NCI-H1930 (cell line): ENCODE results near the gene MMAA.
A peak's percentile ranks its signal among the peaks of the same experiment; 100 is the strongest.
"Not testable (repeated sequence)": the region's sequence is repeated elsewhere in the genome, so short reads cannot be mapped to it uniquely, and the experiment has no call there.

Source experiments
- DNase-seq, 2 experiments: peaks; one replicate each; lab custom pipeline; 2025; lab: John Stamatoyannopoulos, UW

The MMAA gene

GRCh38 chr4:145618932-145619638 is at the start of gene MMAA:
TSS of gene MMAA (plus strand) at chr4:145619385. CDS start at chr4:145639140, 19,755 bp downstream.
- peak; percentile 88 to 90 for DNase-seq

- DNase-seq = not testable (repeated sequence)
These were observed 44.6 kb upstream of the MMAA start for GRCh38 chr4:145574546-145574945.

GRCh38 chr4:145580906-145581305 is 38.3 kb upstream of the MMAA start:
- no peak for DNase-seq

- DNase-seq = no peak
These were observed 35.8 kb upstream of the MMAA start for GRCh38 chr4:145583191-145584055.

DNA sequence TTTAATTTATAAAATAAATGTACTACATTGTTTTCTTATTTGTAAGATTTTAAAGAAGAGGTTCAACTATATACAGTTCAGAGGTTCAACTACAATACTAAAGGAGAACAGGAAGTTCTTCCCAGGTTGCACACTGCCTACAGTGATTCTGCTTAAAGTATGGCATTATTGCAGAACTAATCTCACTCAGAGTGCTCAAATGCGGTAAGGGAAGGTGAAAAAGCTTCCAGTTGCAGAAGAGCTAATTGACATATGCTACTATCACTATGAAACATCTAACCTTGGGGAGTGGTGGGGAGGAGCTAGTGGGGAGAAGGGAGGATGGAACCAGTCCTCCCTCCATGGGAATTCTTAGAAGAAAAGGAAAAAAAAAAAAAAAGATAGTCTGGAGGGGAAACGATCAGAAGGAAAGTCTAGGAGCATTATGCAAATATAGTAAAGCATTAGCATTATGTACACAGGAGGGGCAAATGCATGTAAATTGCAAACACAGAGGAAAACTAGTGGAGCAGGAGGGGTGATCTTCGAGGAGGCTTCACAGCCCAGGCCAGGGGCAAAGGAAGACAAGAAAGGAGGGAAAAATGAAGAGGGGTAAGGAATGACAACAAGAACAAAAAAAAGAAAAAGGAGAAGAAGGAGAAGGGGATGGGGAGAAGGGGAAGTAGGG is 32.0 kb upstream of the MMAA start:
- DNase-seq = no peak

- not testable (repeated sequence) for DNase-seq
These were observed 29.8 kb upstream of the MMAA start for GRCh38 chr4:145589381-145589780.

GRCh38 chr4:145589916-145590702 is 29.1 kb upstream of the MMAA start:
- no peak for DNase-seq

- no peak for DNase-seq
These were observed 16.9 kb upstream of the MMAA start for GRCh38 chr4:145602129-145602760.

- DNase-seq = no peak
These were observed 13.2 kb upstream of the MMAA start for GRCh38 chr4:145605941-145606340.

DNA sequence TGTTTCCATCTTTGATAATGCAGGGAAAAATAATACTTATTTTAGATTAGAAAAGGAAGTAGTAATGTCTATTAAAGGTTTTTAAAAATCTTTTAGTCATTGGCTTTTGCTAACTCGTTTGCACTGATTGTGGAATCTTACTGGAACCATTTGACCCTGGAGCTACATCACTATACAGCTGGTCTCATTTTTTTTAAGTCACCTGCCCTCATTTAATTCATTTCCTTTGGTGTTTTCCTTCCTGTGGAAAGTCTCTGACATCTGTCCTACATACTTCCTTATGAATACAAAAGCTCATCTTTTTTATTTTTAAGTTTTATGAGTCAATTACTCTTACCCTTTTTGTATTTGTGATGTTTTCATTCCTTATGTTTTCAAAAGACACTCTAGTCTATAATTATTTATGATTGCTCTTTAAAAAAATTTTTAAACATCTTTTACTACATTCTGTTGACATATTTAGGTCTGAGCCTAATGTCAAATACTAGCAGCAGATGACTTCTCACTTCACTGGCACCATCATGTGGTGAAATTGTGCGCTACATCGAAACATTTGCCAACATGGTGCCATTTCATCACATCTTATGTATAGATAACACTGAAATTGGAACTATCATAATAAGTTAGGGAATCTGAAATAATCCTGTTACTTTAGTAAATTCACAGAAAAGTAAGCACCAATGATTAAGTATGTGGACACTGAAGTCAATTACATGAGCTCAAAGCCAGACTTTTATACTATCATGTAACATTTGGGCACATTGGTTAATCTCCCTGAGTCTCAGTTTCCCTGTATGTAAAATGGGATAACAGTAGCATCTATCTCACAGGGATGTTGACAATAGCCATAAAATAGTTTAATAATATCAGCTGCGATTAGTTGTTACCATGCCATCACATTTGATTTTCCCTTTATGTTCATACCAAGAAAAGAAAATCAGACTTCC is 9.4 kb upstream of the MMAA start:
- DNase-seq = peak; percentile 37 to 65

- DNase-seq = no peak
These were observed 5.5 kb upstream of the MMAA start for GRCh38 chr4:145613566-145614232.

DNA sequence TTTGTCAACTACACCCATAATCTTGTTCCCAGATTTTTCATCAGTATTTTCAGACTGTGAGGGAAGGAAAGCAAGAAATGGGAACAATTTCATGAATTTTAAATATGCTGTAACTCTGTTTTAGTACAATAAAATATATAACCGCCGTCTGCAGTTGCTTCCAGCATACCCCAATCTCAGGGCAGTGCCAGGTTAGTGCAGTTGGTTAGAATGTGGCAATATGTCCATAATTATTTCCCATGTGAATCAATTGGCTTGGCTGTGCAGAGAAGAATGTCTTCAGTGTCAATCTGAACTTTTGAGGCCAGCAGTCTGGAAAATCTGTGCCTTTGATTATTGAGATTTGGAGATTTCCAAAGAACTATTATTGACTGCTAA is 5.0 kb upstream of the MMAA start:
- no peak for DNase-seq

GRCh38 chr4:145618210-145618931 is 814 bp upstream of the MMAA start:
- no peak for DNase-seq

- DNase-seq = peak in 1 of 2 experiments; percentile 46
These were observed 433 bp downstream of the MMAA start for GRCh38 chr4:145619639-145619996.

DNA sequence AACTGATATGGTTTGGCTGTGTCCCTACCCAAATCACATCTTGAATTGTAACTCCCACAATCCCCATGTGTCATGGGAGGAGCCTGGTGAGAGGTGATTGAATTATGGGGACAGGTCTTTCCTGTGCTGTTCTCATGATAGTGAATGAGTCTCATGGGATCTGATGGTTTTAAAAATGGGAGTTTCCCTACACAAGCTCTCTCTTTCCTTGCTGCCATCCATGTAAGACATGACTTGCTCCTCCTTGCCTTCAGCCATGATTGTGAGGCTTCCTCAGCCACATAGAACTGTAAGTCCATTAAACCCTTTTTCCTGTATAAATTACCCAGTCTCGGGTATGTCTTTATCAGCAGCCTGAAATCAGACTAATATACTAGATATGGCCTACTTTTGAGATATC is 2.9 kb downstream of the MMAA start:
- DNase-seq = not testable (repeated sequence)

GRCh38 chr4:145623831-145624230 is 4.6 kb downstream of the MMAA start:
- DNase-seq = no peak

DNA sequence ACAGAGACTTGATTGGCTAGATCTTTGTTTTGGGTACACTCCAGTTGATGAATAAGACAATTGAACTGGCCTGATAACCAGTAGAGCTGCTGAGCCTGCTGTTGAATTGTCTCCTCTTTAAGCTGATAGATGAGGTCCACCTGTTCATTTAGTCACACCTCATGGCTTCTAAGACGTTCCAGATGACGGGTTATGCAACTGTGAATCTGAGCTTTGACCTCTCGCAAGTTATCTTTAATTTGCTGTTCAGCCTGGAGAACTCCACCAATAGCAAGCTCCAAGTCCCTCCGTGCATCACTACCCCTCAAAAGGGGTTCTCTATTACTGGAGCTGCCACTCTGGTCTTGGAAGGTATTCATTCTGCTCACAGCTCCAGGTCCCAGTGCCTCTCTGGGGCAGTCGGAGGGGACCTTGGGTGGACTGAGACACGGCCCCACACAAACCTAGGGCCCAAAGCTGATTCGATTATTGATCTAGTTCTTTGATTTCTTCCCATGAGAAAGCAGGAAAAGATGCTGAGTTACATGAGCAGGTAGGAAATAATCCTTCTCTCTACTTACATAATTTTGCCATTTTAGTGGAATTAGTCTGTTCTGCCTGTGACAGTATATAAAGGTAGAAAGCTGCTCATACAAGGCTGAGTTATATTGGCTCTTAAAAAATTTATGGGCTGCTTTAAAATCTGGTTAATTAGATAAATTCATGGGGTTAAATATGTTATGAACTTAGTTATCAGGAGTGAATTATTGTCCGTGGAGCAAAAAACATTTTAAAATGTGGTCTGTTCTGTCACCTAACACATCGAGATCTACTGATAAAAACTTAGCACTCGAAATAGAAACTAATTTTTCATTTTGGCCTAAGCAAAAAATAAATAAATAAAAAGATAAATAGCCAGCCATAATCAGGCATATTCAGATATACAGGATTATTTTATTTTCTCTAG is 6.8 kb downstream of the MMAA start:
- DNase-seq = no peak

- DNase-seq = no peak
These were observed 7.4 kb downstream of the MMAA start for GRCh38 chr4:145626623-145626982.
